Natural killer cell treated with Interleukin-12 subunit alpha and Interleukin-12 subunit beta and Interleukin-15 and Interleukin-18, amount 100 ng/mL, for 72 hours (primary cell): ENCODE results near the gene ZFAND2B. TPM values are rescaled to one million over a fixed set of nuclear protein-coding genes. Genes with fewer than 3 reads are reported as not detected.
"Not testable (repeated sequence)": the region's sequence is repeated elsewhere in the genome, so short reads cannot be mapped to it uniquely, and the experiment has no call there.

Source experiments
- ATAC-seq, 2 donors: fragments of 150-1000 bp; cut with Tn5 transposase in 1 of 2; sonication (Bioruptor Pico), chemical (Tn5 transposase) in 1 of 2; 2 replicates each; pipeline ENCODE4 v1.10.0; 2021
- DNase-seq: peaks from one replicate; pipeline ENCODE4 v3.0.0; 2022; ENCODE audit warnings: low spot score
- H3K27ac Mint-ChIP-seq, 2 donors: 1 replicate in 1 of 2; 2 replicates in 1 of 2; pipeline ENCODE4 v1.8.0; 2022; ENCODE audit warnings: mixed read lengths in 2 of 2, mild to moderate bottlenecking in 1 of 2, moderate library complexity in 1 of 2
- H3K27me3 Mint-ChIP-seq, 2 donors: 1 replicate in 1 of 2; 2 replicates in 1 of 2; pipeline ENCODE4 v1.8.0; 2022; ENCODE audit warnings: mixed read lengths in 2 of 2
- H3K36me3 Mint-ChIP-seq: one replicate; pipeline ENCODE4 v1.8.0; 2022; ENCODE audit warnings: mixed read lengths
- H3K4me1 Mint-ChIP-seq, 2 donors: 1 replicate in 1 of 2; 2 replicates in 1 of 2; pipeline ENCODE4 v1.8.0; 2022; ENCODE audit warnings: low read depth in 2 of 2, mixed read lengths in 2 of 2, mild to moderate bottlenecking in 1 of 2
- H3K4me3 Mint-ChIP-seq: one replicate; pipeline ENCODE4 v1.8.0; 2022; ENCODE audit warnings: mixed read lengths
- H3K9me3 Mint-ChIP-seq: 2 replicates; pipeline ENCODE4 v1.8.0; 2022; ENCODE audit warnings: mixed read lengths
- total RNA-seq, 2 donors: library from RNA; stranded (reverse); gene quantifications; one replicate each; pipeline ENCODE4 v1.2.3, GENCODE V29; 2022

Gene ZFAND2B
- total RNA-seq, 2 donors from 2014 or later = 40.4 to 51.8 TPM

DNA sequence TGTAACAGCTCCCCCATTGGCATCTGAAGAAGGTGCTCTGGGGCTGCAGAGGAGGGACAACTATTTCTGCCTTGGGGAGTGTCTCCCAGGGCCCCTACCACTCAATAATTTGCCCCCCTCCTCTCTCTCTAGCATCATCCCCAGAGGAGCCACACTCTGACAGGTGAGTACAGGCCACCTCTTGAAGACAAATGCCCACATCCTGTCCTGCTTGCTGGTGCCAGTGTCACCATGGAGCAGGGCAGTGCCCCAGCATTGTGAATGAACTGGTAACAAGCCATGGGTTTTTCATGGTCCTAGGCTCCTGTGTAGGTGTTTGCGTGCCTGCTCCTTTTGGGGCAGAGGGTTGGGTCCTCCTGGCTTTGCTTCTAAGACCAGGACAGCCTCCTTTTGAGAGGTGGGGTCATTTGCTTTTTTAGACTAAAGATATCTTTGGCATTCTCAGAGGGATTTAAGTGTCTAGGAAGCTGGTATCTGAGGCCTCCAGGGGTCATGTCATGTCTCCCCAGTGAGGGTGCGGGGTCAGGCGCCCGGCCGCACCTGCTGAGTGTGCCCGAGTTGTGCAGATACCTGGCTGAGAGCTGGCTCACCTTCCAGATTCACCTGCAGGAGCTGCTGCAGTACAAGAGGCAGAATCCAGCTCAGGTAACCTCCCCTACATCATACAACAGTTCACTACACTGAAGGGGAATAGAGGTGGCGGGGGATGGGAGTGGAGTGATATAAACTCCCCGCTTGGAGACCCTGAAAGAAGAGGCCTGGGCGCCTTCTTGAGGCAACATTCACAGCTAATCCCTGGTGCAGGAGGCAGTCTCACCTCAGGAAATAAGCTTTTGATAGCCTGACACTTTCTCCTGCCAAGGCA is 26.7 kb upstream of the ZFAND2B start:
- Mint-ChIP-seq H3K27me3 (no peaks in the 10 kb centered on the region), H3K36me3 (peaks cover 8% of the 10 kb centered on the region), H3K9me3 (no peaks in the 10 kb centered on the region), H3K4me3 (peak overlapping the region; percentile 88), H3K27ac (peak overlapping the region in 1 of 2 donors; percentile 99), H3K4me1 (peaks cover 43 to 52% of the 10 kb centered on the region in 2 donors)
- no peak for ATAC-seq
- DNase-seq = no peak

DNA sequence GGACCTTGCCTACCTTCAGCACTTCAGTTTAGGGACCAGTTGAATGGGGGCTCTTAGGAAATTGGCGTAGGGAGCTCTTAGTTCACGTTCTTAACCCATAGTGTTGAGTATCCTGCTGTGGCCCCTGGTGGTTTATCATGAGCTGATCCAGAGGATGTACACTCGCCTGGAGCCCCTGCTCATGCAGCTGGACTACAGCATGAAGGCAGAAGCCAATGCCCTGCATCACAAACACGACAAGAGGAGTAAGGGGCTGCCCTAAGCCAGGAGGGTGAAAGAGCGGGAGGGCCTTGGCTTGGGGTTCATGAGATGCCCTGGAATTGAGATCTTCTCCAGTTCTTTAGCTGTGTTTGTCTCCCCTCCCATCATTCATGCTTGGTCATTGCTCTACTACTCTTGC is 25.6 kb upstream of the ZFAND2B start:
- Mint-ChIP-seq H3K4me1 (peaks cover 42 to 44% of the 10 kb centered on the region in 2 donors), H3K4me3 (peak overlapping the region; percentile 20)
- no peak for ATAC-seq

DNA sequence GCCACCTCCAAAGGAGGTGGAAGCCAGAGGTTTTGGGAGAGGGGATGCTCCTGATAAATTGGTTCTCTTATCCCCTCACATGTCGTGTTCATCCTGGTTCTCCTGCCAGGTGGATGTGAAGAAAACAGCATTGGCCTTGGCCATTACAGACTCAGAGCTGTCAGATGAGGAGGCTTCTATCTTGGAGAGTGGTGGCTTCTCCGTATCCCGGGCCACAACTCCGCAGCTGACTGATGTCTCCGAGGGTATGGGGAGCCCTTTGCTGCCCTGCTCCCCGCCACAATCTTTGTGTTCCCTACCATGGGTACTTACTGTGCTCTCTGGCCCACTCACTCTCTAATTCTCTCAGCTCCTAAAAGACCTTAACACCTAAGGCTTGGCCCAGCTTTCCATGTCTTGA is 25.1 kb upstream of the ZFAND2B start:
- Mint-ChIP-seq H3K27me3 (no peaks in the 10 kb centered on the region), H3K4me3 (no peak overlapping the region), H3K27ac (peak overlapping the region in 1 of 2 donors; percentile 56), H3K9me3 (no peaks in the 10 kb centered on the region), H3K4me1 (peaks cover 40 to 44% of the 10 kb centered on the region in 2 donors), H3K36me3 (peaks cover 8% of the 10 kb centered on the region)
- DNase-seq (peak; percentile 38), ATAC-seq (no peak)

More for the DNA sequence above, 25.6 kb upstream of the ZFAND2B start:
- H3K27ac Mint-ChIP-seq = peak overlapping the region in 1 of 2 donors; percentile 45
- no peak for DNase-seq
- peaks cover 8% of the 10 kb centered on the region for H3K36me3 Mint-ChIP-seq
- no peaks in the 10 kb centered on the region for H3K27me3 Mint-ChIP-seq
- H3K9me3 Mint-ChIP-seq = no peaks in the 10 kb centered on the region

DNA sequence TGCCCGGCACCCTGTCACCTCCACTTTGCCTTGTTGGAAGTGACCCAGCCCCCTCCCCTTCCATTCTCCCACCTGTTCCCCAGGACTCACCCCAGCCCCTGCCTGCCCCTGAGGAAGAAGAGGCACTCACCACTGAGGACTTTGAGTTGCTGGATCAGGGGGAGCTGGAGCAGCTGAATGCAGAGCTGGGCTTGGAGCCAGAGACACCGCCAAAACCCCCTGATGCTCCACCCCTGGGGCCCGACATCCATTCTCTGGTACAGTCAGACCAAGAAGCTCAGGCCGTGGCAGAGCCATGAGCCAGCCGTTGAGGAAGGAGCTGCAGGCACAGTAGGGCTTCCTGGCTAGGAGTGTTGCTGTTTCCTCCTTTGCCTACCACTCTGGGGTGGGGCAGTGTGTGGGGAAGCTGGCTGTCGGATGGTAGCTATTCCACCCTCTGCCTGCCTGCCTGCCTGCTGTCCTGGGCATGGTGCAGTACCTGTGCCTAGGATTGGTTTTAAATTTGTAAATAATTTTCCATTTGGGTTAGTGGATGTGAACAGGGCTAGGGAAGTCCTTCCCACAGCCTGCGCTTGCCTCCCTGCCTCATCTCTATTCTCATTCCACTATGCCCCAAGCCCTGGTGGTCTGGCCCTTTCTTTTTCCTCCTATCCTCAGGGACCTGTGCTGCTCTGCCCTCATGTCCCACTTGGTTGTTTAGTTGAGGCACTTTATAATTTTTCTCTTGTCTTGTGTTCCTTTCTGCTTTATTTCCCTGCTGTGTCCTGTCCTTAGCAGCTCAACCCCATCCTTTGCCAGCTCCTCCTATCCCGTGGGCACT is 24.0 kb upstream of the ZFAND2B start:
- Mint-ChIP-seq H3K36me3 (peaks cover 8% of the 10 kb centered on the region), H3K27ac (peak overlapping the region; percentile 56 to 65), H3K27me3 (no peaks in the 10 kb centered on the region), H3K9me3 (no peaks in the 10 kb centered on the region), H3K4me3 (no peak overlapping the region), H3K4me1 (peaks cover 41 to 45% of the 10 kb centered on the region in 2 donors)
- DNase-seq = peak; percentile 47
- ATAC-seq = no peak

DNA sequence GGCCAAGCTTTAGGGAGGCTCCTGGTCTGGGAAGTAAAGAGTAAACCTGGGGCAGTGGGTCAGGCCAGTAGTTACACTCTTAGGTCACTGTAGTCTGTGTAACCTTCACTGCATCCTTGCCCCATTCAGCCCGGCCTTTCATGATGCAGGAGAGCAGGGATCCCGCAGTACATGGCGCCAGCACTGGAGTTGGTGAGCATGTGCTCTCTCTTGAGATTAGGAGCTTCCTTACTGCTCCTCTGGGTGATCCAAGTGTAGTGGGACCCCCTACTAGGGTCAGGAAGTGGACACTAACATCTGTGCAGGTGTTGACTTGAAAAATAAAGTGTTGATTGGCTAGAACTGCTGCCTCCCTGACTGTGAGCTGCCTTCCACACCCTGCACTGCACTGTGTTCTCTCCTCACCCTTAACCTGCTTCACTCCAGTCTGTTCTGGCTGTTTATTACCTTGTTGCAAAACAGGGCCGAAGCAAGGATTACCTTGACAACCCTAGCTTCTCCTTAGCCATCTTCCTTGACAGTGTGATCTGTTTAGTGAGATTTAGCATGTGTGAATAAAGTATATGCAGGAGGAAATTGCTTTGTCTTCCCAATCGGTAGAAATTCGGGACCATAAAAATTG is 23.3 kb upstream of the ZFAND2B start:
- no peak for ATAC-seq
- H3K4me1 Mint-ChIP-seq = peaks cover 39 to 43% of the 10 kb centered on the region in 2 donors

DNA sequence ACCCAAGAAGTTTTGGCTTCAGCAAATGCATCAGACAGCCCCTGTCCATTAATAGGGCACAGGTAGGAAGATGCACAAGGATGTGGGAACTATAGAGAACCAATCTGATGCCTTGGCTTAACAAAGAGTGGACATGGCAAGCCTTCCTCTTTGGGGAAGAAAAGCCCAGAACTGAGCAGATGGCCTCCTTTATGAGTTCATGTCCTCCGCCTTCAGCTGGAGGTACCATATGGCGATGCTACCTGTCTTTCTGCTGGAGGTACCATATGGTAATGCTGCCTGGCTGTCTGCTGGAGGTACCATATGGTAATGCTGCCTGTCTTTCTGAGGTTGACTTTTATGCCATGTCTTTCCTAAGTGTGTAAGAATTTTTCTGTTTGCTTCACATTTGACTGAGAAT is 22.5 kb upstream of the ZFAND2B start:
- Mint-ChIP-seq H3K4me3 (no peak overlapping the region), H3K36me3 (peaks cover 8% of the 10 kb centered on the region)

More for the DNA sequence above, 23.3 kb upstream of the ZFAND2B start:
- DNase-seq = no peak
- Mint-ChIP-seq H3K36me3 (peaks cover 8% of the 10 kb centered on the region), H3K4me3 (no peak overlapping the region), H3K27me3 (no peaks in the 10 kb centered on the region), H3K9me3 (no peaks in the 10 kb centered on the region), H3K27ac (peak overlapping the region; percentile 37 to 65)

DNA sequence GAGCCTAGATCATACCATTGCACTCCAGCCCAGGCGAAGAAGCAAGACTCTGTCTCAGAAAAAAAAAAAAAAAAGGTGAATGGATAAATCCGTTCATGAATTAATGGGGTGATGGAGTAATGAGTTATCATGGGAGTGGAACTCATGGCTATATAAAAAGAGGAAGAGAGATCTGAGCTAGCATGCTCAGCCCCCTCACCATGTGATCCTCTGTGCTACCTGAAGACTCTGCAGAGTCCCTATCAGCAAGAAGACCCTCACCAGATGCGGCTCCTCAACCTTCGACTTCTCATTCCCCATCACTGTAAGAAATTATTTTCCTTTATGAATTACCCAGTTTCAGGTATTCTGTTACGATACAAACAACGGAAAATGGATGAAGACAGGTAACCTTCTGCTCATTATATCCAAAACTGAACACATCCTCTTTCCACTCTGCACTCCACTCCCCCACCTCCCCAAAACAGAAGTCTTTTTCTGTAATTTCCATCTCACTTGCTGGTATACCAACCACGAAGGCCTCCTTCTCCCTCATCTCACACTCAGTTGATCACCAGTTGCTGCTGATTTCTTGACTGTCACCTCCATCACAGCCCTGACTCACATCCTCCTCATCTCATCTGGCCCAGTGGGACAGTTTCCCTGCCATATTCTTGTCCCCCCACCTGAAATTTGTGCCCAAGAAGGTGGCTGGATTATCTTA is 19.7 kb upstream of the ZFAND2B start:
- Mint-ChIP-seq H3K36me3 (no peaks in the 10 kb centered on the region), H3K9me3 (no peaks in the 10 kb centered on the region), H3K4me1 (peaks cover 16 to 19% of the 10 kb centered on the region in 2 donors), H3K27ac (peak overlapping the region; percentile 40 to 47), H3K27me3 (no peaks in the 10 kb centered on the region), H3K4me3 (peak overlapping the region; percentile 55)
- DNase-seq (no peak), ATAC-seq (peak; percentile 73 to 84)

More for the DNA sequence above, 22.5 kb upstream of the ZFAND2B start:
- ATAC-seq (no peak), DNase-seq (no peak)
- no peaks in the 10 kb centered on the region for H3K9me3 Mint-ChIP-seq
- H3K27ac Mint-ChIP-seq = peak overlapping the region in 1 of 2 donors; percentile 37
- peaks cover 33 to 37% of the 10 kb centered on the region in 2 donors for H3K4me1 Mint-ChIP-seq
- H3K27me3 Mint-ChIP-seq = no peaks in the 10 kb centered on the region

DNA sequence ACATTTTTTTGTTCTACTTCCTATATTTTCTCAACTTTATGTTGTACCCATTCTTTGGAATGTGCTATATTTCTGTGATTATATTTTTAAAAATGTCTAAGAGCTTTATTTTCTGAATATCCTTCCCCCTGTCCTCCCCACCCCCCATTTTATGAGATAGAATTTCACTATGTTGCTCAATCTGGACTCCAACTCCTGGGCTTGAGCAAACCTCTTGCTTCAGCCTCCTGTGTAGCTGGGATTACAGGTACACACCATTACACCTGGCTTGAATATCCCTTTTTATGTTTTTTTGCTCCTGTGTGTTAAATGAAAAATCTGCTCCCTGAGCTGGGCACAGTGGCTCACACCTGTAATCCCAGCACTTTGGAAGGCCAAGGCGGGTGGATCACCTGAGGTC is 9.2 kb upstream of the ZFAND2B start:
- Mint-ChIP-seq H3K9me3 (no peaks in the 10 kb centered on the region), H3K4me3 (no peak overlapping the region), H3K27me3 (peaks cover 3 to 8% of the 10 kb centered on the region in 2 donors), H3K36me3 (no peaks in the 10 kb centered on the region), H3K4me1 (peaks cover 8 to 12% of the 10 kb centered on the region in 2 donors), H3K27ac (no peak overlapping the region)
- ATAC-seq (no peak), DNase-seq (no peak)

DNA sequence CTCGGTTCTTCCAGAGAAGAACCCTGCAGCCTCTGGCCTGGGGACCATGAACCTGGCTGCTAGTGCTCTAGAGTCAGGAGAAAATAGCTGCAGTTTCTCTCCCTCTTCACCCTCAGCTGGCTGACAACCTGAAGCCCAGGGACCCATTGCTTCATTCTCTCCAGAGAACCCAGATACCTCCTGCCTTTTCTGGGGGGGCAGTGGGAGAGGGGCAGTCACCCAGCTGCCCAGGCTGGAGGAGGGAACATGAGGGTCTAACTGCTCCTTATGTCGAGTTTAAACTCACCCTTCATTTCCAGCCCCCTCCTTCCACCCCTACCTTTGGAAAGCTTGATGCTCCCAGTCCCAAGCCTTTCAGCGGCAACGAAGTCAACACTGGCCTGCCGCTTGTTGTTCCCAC is 7.6 kb upstream of the ZFAND2B start:
- H3K27ac Mint-ChIP-seq = no peak overlapping the region
- ATAC-seq = no peak
- no peak overlapping the region for H3K4me3 Mint-ChIP-seq
- DNase-seq = no peak
- no peaks in the 10 kb centered on the region for H3K36me3 Mint-ChIP-seq
- no peaks in the 10 kb centered on the region for H3K9me3 Mint-ChIP-seq
- peaks cover 8 to 12% of the 10 kb centered on the region in 2 donors for H3K4me1 Mint-ChIP-seq
- H3K27me3 Mint-ChIP-seq = peaks cover 3 to 8% of the 10 kb centered on the region in 2 donors

DNA sequence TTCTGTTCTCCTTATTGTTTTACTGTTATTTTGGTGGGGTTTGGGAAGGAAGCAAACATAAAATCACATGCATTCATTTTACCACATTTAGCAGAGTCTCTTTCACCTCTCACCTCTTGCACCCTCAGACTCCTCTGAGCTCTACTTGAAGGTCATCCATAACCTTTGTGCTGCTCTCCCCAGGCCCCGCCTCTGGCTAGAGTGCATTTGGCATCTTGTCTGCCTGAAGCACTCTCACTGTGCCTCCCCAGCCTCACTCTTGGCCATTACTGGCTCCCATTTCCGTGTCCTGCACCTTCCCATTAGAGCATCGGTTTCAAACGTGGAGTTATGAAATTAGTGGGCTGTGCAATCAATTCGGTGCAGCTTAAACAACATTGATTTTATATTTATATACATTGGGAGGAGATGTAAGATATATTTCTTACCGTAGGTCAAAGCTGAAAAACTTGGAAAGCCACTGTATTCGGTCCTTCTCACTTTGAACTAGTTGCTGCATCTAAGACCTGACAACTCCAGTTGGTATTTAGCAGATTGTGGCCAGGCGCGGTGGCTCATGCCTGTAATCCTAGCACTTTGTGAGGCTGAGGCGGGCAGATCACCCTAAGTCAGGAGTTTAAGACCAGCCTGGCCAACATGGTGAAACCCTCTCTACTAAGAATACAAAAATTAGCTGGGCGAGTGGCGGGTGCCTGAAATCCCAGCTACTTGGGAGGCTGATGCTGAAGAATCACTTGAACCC is 6.9 kb upstream of the ZFAND2B start:
- no peaks in the 10 kb centered on the region for H3K9me3 Mint-ChIP-seq
- H3K36me3 Mint-ChIP-seq = no peaks in the 10 kb centered on the region
- peaks cover 3 to 8% of the 10 kb centered on the region in 2 donors for H3K27me3 Mint-ChIP-seq
- DNase-seq = no peak
- peaks cover 8 to 12% of the 10 kb centered on the region in 2 donors for H3K4me1 Mint-ChIP-seq
- peak overlapping the region in 1 of 2 donors; percentile 81 for H3K27ac Mint-ChIP-seq
- H3K4me3 Mint-ChIP-seq = no peak overlapping the region
- ATAC-seq = peak in 1 of 2 donors; percentile 32

DNA sequence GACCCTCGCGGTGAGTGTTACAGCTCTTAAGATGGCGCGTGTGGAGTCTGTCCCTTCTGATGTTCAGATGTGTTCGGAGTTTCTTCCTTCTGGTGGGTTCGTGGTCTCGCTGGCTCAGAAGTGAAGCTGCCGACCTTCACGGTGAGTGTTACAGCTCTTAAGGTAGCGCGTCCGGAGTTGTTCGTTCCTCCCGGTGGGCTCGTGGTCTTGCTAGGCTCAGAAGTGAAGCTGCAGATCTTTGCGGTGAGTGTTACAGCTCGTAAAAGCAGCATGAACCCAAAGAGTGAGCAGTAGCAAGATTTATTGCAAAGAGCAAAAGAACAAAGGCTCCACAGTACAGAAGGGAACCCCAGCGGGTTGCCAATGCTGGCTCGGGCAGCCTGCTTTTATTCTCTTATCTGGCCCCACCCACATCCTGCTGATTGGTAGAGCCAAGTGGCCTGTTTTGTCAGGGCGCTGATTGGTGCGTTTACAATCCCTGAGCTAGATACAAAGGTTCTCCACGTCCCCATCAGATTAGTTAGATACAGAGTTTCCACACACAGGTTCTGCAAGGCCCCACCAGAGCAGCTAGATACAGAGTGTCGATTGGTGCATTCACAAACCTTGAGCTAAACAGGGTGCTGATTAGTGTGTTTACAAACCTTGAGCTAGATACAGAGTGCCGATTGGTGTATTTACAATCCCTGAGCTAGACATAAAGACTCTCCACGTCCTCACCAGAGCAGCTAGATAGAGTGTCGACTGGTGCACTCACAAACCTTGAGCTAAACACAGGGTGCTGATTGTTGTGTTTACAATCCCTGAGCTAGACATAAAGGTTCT is 5.9 kb upstream of the ZFAND2B start:
- peak overlapping the region; percentile 78 to 81 for H3K27ac Mint-ChIP-seq
- not testable (repeated sequence) for H3K36me3 Mint-ChIP-seq, H3K27me3 Mint-ChIP-seq, H3K9me3 Mint-ChIP-seq, ATAC-seq, DNase-seq
- H3K4me1 Mint-ChIP-seq = peaks cover 8 to 12% of the 10 kb centered on the region in 2 donors
- peak overlapping the region; percentile 82 for H3K4me3 Mint-ChIP-seq

DNA sequence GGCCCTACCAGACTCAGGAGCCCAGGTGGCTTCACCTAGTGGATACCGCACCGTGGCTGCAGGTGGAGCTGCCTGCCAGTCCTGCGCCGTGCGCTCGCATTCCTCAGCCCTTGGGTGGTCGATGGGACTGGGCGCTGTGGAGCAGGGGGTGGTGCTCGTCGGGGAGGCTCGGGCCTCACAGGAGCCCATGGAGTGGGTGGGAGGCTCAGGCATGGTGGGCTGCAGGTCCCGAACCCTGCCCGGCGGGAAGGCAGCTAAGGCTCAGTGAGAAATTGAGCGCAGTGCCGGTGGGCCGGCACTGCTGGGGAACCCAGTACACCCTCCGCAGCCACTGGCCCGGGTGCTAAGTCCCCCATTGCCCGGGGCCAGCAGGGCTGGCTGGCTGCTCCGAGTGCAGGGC is 5.3 kb upstream of the ZFAND2B start:
- H3K4me3 Mint-ChIP-seq, H3K27me3 Mint-ChIP-seq, H3K9me3 Mint-ChIP-seq, H3K36me3 Mint-ChIP-seq, ATAC-seq, DNase-seq: not testable (repeated sequence)
- Mint-ChIP-seq H3K4me1 (peaks cover 12 to 17% of the 10 kb centered on the region in 2 donors), H3K27ac (peak overlapping the region in 1 of 2 donors; percentile 81)
